Peyer's patch (tissue), 4 donors: ENCODE results near the gene NVL. TPM values are rescaled to one million over a fixed set of nuclear protein-coding genes. Genes with fewer than 3 reads are reported as not detected.

ENCODE experiments used
- DNase-seq, 3 donors: peaks; one replicate each; pipeline ENCODE4 v3.0.0-alpha.2; 2017 to 2019
- H3K27ac ChIP-seq, 4 donors: fragments of 200-600 bp; sonication (generic); one replicate each; pipeline ENCODE4 v1.5.1; 2016 to 2019
- H3K27me3 ChIP-seq, 2 donors: fragments of 200-600 bp; sonication (generic); one replicate each; pipeline ENCODE4 v1.5.1; 2019
- H3K36me3 ChIP-seq, 3 donors: fragments of 200-600 bp; sonication (generic); one replicate each; pipeline ENCODE4 v1.5.1; 2016 to 2019
- H3K4me1 ChIP-seq, 4 donors: fragments of 200-600 bp; sonication (generic); one replicate each; pipeline ENCODE4 v1.5.1; 2016 to 2019
- H3K4me3 ChIP-seq, 4 donors: fragments of 200-600 bp; sonication (generic); 1 replicate in 3 of 4; 2 replicates in 1 of 4; pipeline ENCODE4 v1.5.1; 2016 to 2019; ENCODE audit warnings: mild to moderate bottlenecking in 1 of 4
- H3K9me3 ChIP-seq, 4 donors: fragments of 200-600 bp; sonication (generic); one replicate each; pipeline ENCODE4 v1.5.1; 2016 to 2019; ENCODE audit warnings: mild to moderate bottlenecking in 1 of 4
- POLR2A ChIP-seq, 2 donors: fragments of 450-650 bp; IDR thresholded peaks; one replicate each; pipeline ENCODE4 v1.5.1; 2017; ENCODE audit warnings: antibody characterized with exemption in 2 of 2, mild to moderate bottlenecking in 2 of 2, moderate library complexity in 2 of 2
- total RNA-seq, 4 donors: library from RNA; depleted of rRNA; stranded (reverse); fragments of >200 nt; gene quantifications; one replicate each; pipeline ENCODE4 v1.1.0, GENCODE V29; 2016
- TF ChIP-seq, protein P1 (sequence below), 6 experiments: fragments of 450-650 bp in 4 of 6; fragments of 200-600 bp in 2 of 6; sonication (generic) in 1 of 6; IDR thresholded peaks; one replicate each; pipeline ENCODE4 v1.5.1; 2017 to 2019; ENCODE audit warnings: antibody characterized with exemption in 6 of 6, mild to moderate bottlenecking in 3 of 6, moderate library complexity in 1 of 6

Gene NVL
- total RNA-seq, 4 donors from 2014 or later, result 26.6 to 96.6 (median 38.3) TPM

DNA sequence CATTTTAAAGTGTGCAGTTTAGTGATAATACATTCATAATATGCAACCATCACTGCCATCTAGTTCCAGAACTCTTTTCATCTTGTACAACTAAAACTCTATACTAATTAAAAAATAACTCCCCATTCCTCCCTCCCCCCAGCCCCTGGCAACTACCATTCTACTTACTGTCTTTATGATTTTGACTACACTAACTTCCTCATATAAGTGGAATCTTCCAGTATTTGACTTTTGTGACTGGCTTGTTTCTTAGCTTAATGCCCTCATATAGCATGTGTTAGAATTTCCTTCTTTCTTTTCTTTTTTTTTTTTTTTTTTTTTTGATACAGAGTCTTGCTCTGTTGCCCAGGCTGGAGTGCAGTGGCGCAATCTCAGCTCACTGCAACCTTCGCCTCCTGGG is 1.4 kb upstream of the NVL start:
- H3K4me1 ChIP-seq, result peaks cover 0 to 12% (median 2%) of the 10 kb centered on the region in 4 donors
- H3K4me3 ChIP-seq, result no peak overlapping the region
- peak overlapping the region in 1 of 4 donors; percentile 94 for H3K27ac ChIP-seq
- TF ChIP-seq, protein P1, sequence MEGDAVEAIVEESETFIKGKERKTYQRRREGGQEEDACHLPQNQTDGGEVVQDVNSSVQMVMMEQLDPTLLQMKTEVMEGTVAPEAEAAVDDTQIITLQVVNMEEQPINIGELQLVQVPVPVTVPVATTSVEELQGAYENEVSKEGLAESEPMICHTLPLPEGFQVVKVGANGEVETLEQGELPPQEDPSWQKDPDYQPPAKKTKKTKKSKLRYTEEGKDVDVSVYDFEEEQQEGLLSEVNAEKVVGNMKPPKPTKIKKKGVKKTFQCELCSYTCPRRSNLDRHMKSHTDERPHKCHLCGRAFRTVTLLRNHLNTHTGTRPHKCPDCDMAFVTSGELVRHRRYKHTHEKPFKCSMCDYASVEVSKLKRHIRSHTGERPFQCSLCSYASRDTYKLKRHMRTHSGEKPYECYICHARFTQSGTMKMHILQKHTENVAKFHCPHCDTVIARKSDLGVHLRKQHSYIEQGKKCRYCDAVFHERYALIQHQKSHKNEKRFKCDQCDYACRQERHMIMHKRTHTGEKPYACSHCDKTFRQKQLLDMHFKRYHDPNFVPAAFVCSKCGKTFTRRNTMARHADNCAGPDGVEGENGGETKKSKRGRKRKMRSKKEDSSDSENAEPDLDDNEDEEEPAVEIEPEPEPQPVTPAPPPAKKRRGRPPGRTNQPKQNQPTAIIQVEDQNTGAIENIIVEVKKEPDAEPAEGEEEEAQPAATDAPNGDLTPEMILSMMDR (IDR thresholded peaks at IDR 0.05), result no peak
- TF ChIP-seq POLR2A (IDR thresholded peaks at IDR 0.05), result no peak
- DNase-seq, result no peak
- no peaks in the 10 kb centered on the region for H3K36me3 ChIP-seq
- H3K27me3 ChIP-seq, result no peaks in the 10 kb centered on the region
- no peaks in the 10 kb centered on the region for H3K9me3 ChIP-seq

DNA sequence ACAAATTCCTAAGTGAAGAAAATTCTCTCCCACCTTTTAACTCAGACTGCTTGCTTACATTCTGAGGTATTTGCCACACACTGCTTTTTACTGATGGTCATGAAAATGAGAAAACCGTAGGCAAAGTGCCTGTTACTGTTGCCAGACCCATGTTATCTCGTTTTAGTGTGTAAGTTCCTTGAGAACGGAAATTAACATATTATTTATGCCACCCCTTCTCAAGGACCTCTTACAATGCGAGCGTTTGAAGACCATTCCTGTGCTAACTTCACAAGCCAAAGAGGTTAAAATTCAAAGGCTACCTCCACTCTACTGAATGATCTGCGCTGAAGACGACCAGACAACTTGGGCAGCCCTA is 509 bp downstream of the NVL start:
- no peaks in the 10 kb centered on the region for H3K9me3 ChIP-seq
- H3K36me3 ChIP-seq, result peaks cover 0 to 6% (median 0%) of the 10 kb centered on the region in 3 donors
- peaks cover 0 to 12% (median 2%) of the 10 kb centered on the region in 4 donors for H3K4me1 ChIP-seq
- peak overlapping the region; percentile 89 to 94 (median 92) for H3K27ac ChIP-seq
- H3K27me3 ChIP-seq, result no peaks in the 10 kb centered on the region
- TF ChIP-seq, protein P1 (IDR thresholded peaks at IDR 0.05), result no peak
- TF ChIP-seq POLR2A (IDR thresholded peaks at IDR 0.05), result no peak
- peak overlapping the region; percentile 67 to 95 (median 81) for H3K4me3 ChIP-seq
- DNase-seq, result no peak

DNA sequence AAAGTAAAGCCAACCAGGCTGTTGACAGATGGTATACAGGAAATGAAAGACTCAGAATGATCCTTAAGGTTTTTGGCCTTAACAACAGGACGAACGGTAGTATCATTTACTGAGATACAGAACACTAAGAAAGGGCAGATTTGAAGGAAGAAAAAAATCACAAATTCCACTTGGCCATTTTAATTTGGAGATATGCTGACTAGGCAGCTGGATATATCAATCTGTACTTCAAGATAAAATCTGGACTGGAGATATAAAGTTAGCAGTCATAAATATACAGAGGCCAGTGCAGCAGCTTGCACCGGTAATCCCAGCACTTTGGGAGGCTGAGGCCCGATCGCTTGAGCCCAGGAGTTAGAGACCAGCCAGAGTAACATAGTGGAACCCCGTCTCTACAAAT is 1.3 kb downstream of the NVL start:
- TF ChIP-seq, protein P1 (IDR thresholded peaks at IDR 0.05), result no peak
- TF ChIP-seq POLR2A (IDR thresholded peaks at IDR 0.05), result no peak
- H3K27me3 ChIP-seq, result no peaks in the 10 kb centered on the region
- no peak for DNase-seq
- H3K36me3 ChIP-seq, result peaks cover 0 to 6% (median 0%) of the 10 kb centered on the region in 3 donors
- peaks cover 0 to 12% (median 2%) of the 10 kb centered on the region in 4 donors for H3K4me1 ChIP-seq
- peak overlapping the region in 2 of 4 donors; percentile 67 to 95 for H3K4me3 ChIP-seq
- H3K27ac ChIP-seq, result no peak overlapping the region
- H3K9me3 ChIP-seq, result no peaks in the 10 kb centered on the region

DNA sequence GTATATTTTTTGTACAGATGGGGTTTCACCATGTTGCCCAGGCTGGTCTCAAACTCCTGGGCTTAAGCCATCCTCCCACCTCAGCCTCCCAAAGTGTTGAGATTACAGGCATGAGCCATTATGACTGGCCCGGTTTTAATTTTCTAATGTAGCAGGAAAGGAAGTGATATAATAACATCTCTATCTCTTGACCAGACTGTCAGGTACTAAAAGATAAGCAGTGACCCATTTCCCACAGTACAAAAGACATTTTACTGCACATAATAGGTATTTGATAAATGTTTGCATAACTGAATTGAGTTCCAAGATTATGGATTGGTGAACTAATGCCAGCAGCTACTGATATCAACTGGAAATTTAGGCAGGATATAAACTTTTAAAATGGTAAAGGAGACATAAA is 4.0 kb downstream of the NVL start:
- Histone ChIP-seq H3K36me3 (peaks cover 0 to 6% (median 0%) of the 10 kb centered on the region in 3 donors), H3K27ac (no peak overlapping the region), H3K4me3 (no peak overlapping the region), H3K4me1 (peaks cover 0 to 12% (median 2%) of the 10 kb centered on the region in 4 donors), H3K27me3 (no peaks in the 10 kb centered on the region), H3K9me3 (no peaks in the 10 kb centered on the region)
- TF ChIP-seq POLR2A (IDR thresholded peaks at IDR 0.05), result no peak
- TF ChIP-seq, protein P1 (IDR thresholded peaks at IDR 0.05), result no peak
- no peak for DNase-seq

DNA sequence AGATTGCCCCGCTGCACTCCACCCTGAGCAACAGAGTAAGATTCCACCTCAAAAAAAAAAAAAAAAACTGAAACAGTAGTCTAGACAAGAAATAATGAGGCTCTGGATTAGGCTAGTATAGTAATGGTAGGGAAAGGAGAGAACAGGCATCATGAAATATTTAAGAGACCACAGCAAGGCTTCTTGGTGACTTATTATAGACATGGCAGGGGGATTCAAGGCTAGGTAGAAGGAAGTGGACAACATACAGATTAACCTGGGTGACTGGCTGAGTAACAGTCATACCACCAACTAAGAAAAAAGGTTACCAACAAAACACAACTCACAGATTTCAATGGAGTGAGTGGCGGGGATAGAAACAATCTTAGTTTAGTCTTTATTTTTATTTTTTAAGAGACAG is 8.3 kb downstream of the NVL start:
- no peak for DNase-seq
- H3K4me1 ChIP-seq, result no peaks in the 10 kb centered on the region
- H3K27ac ChIP-seq, result no peak overlapping the region
- H3K4me3 ChIP-seq, result no peak overlapping the region
- H3K27me3 ChIP-seq, result no peaks in the 10 kb centered on the region
- peaks cover 0 to 16% (median 0%) of the 10 kb centered on the region in 3 donors for H3K36me3 ChIP-seq
- no peaks in the 10 kb centered on the region for H3K9me3 ChIP-seq
- TF ChIP-seq, protein P1 (IDR thresholded peaks at IDR 0.05), result no peak
- TF ChIP-seq POLR2A (IDR thresholded peaks at IDR 0.05), result no peak
